MM.1S (cell line): ENCODE data around the gene SEMA6A.

Experiments
- DNase-seq: peaks from one replicate; pipeline ENCODE4 v3.0.0-alpha.2; 2015
- H2AFZ ChIP-seq: fragments of 300-600 bp; sonication (generic); 2 replicates; pipeline ENCODE4 v1.6.0; 2016; ENCODE audit warnings: antibody characterized with exemption, low read length
- H3F3A ChIP-seq: fragments of 300-600 bp; sonication (generic); 2 replicates; pipeline ENCODE4 v1.6.1; 2016; ENCODE audit warnings: mild to moderate bottlenecking, antibody characterized with exemption, low read length, moderate library complexity, mixed read lengths; ENCODE audit not compliant: insufficient read depth
- H3K27ac ChIP-seq: fragments of 300-600 bp; sonication (generic); 2 replicates; pipeline ENCODE4 v1.5.1; 2016; ENCODE audit warnings: mild to moderate bottlenecking, low read length
- H3K27me3 ChIP-seq: fragments of 300-600 bp; sonication (generic); replicated peaks from 2 replicates; pipeline ENCODE4 v1.6.0; 2016; ENCODE audit warnings: low read length; ENCODE audit not compliant: insufficient read depth
- H3K36me3 ChIP-seq: fragments of 300-600 bp; sonication (generic); replicated peaks from 2 replicates; pipeline ENCODE4 v1.6.1; 2016; ENCODE audit warnings: mild to moderate bottlenecking, low read length, mixed read lengths; ENCODE audit not compliant: insufficient read depth
- H3K4me1 ChIP-seq: fragments of 300-600 bp; sonication (generic); 2 replicates; pipeline ENCODE4 v1.6.1; 2016; ENCODE audit warnings: low read length, mixed read lengths
- H3K4me2 ChIP-seq: fragments of 300-600 bp; sonication (generic); 2 replicates; pipeline ENCODE4 v1.6.0; 2016; ENCODE audit warnings: low read depth, low read length
- H3K4me3 ChIP-seq: fragments of 300-600 bp; sonication (generic); 2 replicates; pipeline ENCODE4 v1.5.1; 2016; ENCODE audit warnings: low read length, mixed read lengths
- H3K79me2 ChIP-seq: fragments of 300-600 bp; sonication (generic); 2 replicates; pipeline ENCODE4 v1.6.1; 2016; ENCODE audit warnings: mixed run types, low read length, mixed read lengths
- H3K9ac ChIP-seq: fragments of 300-600 bp; sonication (generic); 2 replicates; pipeline ENCODE4 v1.6.1; 2016; ENCODE audit warnings: low read length, mixed read lengths
- H3K9me2 ChIP-seq: fragments of 300-600 bp; sonication (generic); replicated peaks from 2 replicates; pipeline ENCODE4 v1.6.1; 2016; ENCODE audit warnings: mild to moderate bottlenecking, low read length, mixed read lengths; ENCODE audit not compliant: insufficient read depth
- H3K9me3 ChIP-seq: fragments of 300-600 bp; sonication (generic); replicated peaks from 2 replicates; pipeline ENCODE4 v1.6.1; 2016; ENCODE audit warnings: mild to moderate bottlenecking, low read length, mixed read lengths; ENCODE audit not compliant: insufficient read depth
- H4K20me1 ChIP-seq: fragments of 300-600 bp; sonication (generic); 2 replicates; pipeline ENCODE4 v1.6.1; 2016; ENCODE audit warnings: mild to moderate bottlenecking, low read length, moderate library complexity, mixed read lengths; ENCODE audit not compliant: insufficient read depth
- EZH2 ChIP-seq: fragments of 300-600 bp; sonication (generic); optimal IDR thresholded peaks from 2 replicates; pipeline ENCODE3; 2017; ENCODE audit warnings: low read depth, mild to moderate bottlenecking, antibody characterized with exemption, low read length, mixed read lengths
- EZH2phosphoT487 ChIP-seq: fragments of 300-600 bp; sonication (generic); IDR thresholded peaks from 2 replicates; pipeline ENCODE4 v1.6.1; 2018; ENCODE audit warnings: antibody characterized with exemption, low read length
- TF ChIP-seq, protein P1 (sequence below): fragments of 300-600 bp; sonication (generic); IDR thresholded peaks from 2 replicates; pipeline ENCODE4 v1.5.1; 2016; ENCODE audit warnings: antibody characterized with exemption, low read length, mixed read lengths

The SEMA6A gene

DNA sequence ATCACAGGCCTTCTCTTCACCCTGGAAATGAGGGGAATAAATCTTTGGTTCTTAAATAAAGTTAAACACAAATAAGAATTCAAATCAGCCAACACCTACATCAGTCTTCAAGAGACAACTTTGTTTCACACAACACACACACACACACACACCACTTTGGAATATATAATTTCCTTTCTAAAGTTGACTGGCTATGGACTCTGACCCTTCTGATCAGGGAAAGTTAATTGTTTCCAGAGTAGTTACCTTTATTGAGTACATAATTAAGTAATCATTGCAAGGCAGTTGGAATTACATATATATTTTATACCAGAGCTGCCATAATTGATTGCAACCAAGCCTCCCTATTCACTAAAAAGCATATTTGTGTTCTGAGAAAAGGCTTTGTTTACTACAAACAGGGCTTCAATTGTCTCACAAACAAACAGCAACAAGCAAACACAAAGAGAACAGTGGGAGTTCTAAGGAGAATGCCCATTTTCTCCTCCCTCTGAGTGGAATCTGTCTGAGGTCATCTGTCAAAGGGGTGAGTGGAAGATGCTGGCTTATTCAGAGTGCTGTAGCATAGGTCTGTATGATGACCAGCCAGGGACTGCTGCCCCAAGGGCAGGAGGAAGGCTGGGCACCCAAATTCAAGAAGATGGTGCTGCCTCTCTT, 136.6 kb downstream of the SEMA6A start:
- Histone ChIP-seq H3K27me3 (no peaks in the 10 kb centered on the region), H3K36me3 (no peaks in the 10 kb centered on the region), H3K27ac (no peak overlapping the region), H3K9me3 (no peaks in the 10 kb centered on the region), H2AFZ (no peak overlapping the region), H3K9me2 (no peaks in the 10 kb centered on the region), H3K4me1 (no peaks in the 10 kb centered on the region), H3F3A (no peaks in the 10 kb centered on the region), H3K9ac (no peak overlapping the region), H3K79me2 (no peaks in the 10 kb centered on the region), H3K4me2 (no peak overlapping the region), H3K4me3 (no peak overlapping the region), H4K20me1 (no peaks in the 10 kb centered on the region)
- no peak for DNase-seq
- TF ChIP-seq EZH2, result no peak
- TF ChIP-seq, protein P1, sequence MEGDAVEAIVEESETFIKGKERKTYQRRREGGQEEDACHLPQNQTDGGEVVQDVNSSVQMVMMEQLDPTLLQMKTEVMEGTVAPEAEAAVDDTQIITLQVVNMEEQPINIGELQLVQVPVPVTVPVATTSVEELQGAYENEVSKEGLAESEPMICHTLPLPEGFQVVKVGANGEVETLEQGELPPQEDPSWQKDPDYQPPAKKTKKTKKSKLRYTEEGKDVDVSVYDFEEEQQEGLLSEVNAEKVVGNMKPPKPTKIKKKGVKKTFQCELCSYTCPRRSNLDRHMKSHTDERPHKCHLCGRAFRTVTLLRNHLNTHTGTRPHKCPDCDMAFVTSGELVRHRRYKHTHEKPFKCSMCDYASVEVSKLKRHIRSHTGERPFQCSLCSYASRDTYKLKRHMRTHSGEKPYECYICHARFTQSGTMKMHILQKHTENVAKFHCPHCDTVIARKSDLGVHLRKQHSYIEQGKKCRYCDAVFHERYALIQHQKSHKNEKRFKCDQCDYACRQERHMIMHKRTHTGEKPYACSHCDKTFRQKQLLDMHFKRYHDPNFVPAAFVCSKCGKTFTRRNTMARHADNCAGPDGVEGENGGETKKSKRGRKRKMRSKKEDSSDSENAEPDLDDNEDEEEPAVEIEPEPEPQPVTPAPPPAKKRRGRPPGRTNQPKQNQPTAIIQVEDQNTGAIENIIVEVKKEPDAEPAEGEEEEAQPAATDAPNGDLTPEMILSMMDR, result no peak
- no peak for TF ChIP-seq EZH2phosphoT487

DNA sequence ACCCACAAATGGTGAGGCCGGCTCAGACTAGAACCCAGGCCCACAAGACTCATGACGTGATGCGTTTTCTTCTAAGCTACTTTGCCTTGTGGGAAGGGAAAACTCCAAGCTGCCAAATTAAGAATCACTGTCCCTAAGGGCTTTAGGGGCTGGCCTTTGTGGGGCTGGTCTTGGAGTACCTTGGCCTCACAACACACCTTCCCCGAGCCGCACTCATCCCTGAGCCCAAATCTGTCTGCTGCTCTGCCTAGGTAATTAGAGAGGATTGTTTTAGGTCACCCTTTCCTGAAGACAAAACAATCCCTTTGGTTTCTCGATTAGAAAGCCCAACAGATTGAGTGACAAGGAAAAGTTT, 137.3 kb downstream of the SEMA6A start:
- H3K36me3 ChIP-seq, result no peaks in the 10 kb centered on the region
- H3K4me2 ChIP-seq, result no peak overlapping the region
- H3F3A ChIP-seq, result no peaks in the 10 kb centered on the region
- H2AFZ ChIP-seq, result no peak overlapping the region
- H3K9ac ChIP-seq, result no peak overlapping the region
- TF ChIP-seq EZH2, result no peak
- no peak for TF ChIP-seq EZH2phosphoT487
- TF ChIP-seq, protein P1, result no peak
- no peaks in the 10 kb centered on the region for H3K9me3 ChIP-seq
- H3K27me3 ChIP-seq, result no peaks in the 10 kb centered on the region
- no peak for DNase-seq
- H4K20me1 ChIP-seq, result no peaks in the 10 kb centered on the region
- no peaks in the 10 kb centered on the region for H3K79me2 ChIP-seq
- no peaks in the 10 kb centered on the region for H3K4me1 ChIP-seq
- H3K27ac ChIP-seq, result no peak overlapping the region
- no peaks in the 10 kb centered on the region for H3K9me2 ChIP-seq
- no peak overlapping the region for H3K4me3 ChIP-seq

DNA sequence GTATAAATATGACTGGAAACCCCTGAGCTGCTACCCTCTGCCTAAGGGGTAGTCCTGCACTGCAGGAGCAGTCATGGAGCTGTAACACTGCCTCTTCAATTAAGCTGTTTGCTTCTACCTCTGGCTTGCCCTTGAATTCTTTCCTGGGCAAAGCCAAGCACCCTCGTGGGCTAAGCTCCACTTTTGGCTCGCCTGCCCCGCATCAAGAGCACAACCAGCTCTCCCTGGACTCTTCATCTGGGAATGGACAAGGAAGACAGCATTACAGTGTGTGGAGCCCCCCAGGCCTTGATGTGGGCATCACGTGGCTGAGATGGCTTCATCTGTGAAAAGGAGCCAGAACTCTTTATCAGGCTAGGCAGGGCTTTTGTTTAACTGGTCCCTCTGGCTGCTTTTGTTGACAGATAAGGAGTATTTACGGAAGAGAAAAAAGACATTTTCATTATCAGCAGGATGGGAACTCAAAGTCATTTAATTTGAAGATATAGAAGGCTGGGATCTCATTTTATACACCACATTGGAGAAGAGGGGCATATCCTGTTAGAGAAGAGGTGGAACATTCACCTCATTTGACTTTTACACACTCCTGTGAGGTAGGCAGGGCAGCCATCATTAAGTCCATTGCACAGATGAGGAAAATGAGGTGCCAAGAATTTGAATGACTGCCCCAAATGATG, 137.8 kb downstream of the SEMA6A start:
- Histone ChIP-seq H3K27me3 (no peaks in the 10 kb centered on the region), H3K36me3 (no peaks in the 10 kb centered on the region), H3K4me2 (no peak overlapping the region), H3F3A (no peaks in the 10 kb centered on the region), H3K9me2 (no peaks in the 10 kb centered on the region), H2AFZ (no peak overlapping the region), H3K9me3 (no peaks in the 10 kb centered on the region), H3K9ac (no peak overlapping the region), H4K20me1 (no peaks in the 10 kb centered on the region), H3K4me1 (no peaks in the 10 kb centered on the region), H3K79me2 (no peaks in the 10 kb centered on the region), H3K27ac (no peak overlapping the region), H3K4me3 (no peak overlapping the region)
- TF ChIP-seq, protein P1, result no peak
- TF ChIP-seq EZH2phosphoT487, result no peak
- no peak for TF ChIP-seq EZH2
- DNase-seq, result no peak
